GM18868 (cell line): ENCODE data around the gene MTCL3.

Source experiments
- ATAC-seq: cut with Tn5 transposase; IDR thresholded peaks from one replicate; pipeline ENCODE4 v1.9.1; 2021; ENCODE audit warnings: mild to moderate bottlenecking, moderate library complexity; ENCODE audit not compliant: unreplicated experiment

Gene MTCL3

DNA sequence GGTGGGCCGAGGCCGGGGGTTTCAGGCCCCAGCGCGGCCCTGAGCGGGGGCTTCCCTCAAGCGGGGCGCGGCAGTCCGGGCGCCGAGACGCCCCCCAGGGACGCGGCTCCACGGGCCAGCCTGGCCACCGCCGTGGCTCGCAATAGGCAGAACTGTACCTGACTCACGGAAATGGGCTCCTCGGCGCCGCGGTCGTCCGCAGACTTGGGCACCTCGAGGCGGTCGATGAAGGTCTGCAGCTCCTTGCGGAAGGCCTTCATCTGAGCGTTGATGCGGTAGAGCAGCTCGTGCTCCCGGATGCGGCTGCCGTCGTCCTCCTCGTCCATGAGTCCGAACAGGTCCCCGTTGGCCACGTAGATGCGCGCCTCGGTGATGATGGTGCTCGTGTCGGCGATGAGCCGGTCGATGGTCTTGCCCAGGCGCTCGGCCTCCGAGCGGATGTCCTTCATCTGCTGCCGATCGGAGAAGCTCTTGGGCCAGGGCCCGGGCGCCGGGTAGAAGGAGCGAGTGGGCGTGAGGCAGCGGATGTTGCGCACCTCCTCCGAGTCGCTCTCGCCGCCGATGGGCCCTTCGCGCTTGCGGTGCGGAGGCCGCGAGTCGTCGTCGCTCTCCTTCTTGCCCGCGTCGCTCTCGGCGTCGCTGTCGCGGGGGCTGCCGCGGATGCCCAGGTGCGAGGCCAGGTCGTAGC lies 43.9 kb downstream of the MTCL3 start:
- no peak for ATAC-seq

DNA sequence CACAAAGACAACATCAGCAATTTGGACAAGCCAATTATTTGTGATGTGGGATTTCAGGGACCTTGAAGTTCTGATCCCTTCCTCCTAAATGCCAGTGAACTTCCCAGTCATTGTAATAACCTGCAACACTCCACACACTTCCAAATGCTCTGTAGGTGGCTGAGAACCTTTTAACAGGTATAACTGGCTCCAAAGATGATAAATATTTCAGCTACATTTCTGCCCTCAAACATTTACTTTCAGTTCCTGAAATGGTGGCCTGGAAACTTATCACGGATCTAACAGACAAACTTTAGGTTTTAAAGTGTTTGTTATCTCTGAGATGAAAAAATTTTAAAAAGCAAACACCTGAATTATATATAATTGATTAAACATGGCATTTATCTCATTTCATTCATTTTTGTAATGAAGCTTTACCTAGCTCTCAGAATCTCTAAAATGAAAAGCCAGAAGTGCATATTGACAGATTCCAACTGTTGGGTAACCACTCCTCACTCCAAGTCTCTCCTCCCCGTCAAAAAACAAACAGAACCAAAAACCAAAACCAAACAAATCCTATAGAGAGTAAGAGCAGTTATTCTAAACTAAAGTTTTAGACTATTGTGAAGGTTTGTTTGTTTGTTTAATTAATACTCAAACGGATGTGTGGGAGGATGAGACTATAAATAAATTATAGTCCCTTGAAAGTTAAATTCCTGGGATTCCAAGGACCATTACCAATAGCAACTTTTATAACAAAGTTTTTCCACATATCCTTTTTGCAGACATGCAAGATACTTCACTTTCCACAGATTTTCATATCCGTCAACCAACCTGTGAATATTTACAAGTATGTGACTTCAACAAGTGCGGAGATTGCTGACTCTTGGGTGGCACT lies 47.5 kb downstream of the MTCL3 start:
- ATAC-seq, result no peak

DNA sequence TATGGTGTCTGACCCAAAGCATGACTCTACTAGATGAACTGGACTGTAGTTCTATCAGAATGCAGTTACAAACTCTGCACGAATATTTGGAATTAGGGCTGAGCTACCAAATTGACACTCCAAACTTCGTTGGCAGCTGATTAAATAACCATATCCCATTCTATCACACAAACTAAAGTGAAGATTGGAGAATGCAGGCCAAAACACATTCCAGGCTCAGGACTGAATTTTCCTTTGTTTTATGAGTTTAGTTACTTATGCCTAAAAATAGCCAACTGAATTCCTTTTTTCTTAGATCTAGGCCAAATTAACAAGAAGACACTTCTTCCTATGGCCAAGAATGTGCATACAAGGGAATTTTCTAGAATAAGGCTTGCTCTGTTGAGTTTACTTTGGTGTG lies 50.2 kb downstream of the MTCL3 start:
- no peak for ATAC-seq

DNA sequence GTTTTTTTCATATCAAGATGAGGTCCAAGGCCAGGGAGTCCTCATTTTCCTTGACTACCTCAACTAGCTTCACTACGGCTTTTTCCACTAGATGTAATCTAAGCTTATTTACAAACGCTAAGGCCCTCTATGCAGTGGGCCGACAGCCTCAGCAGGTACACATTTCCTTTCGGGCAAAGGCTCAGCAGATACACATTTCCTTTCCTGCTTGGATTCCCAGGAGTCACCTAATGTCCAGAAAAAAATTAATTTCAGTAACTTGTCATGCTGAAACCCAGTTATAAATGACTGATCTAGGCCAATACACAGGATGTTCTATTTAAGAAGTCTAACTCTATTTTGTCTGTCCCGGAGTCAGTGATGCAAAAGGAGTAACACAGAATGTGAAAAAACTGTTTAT lies 52.7 kb downstream of the MTCL3 start:
- no peak for ATAC-seq

DNA sequence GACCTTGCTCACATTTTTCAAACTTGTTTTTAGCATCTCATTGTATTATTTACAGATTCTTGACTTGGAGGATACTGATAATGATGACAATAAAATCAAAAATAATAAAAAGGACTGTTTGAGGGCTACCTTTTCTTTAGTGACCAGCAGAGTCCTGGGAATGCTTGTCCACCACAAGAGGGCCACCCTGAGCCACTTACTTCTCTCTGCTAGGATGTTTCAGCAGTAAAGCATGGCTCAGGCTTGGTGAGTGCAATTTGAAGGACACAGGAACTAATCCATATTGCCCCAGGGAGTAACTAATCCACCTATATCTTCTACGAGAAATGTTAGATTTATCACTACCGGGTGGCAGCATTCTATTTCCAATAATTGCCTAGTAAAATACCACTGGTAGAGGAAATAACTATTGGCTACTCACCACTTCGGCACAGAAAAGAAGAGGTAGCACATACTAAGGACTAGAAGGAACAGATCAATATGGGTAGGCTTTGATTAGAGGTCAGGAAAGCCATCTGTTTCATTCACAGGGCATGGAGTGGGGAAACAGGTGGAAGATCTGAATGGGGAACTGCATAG lies 54.2 kb downstream of the MTCL3 start:
- ATAC-seq, result peak; percentile 85

DNA sequence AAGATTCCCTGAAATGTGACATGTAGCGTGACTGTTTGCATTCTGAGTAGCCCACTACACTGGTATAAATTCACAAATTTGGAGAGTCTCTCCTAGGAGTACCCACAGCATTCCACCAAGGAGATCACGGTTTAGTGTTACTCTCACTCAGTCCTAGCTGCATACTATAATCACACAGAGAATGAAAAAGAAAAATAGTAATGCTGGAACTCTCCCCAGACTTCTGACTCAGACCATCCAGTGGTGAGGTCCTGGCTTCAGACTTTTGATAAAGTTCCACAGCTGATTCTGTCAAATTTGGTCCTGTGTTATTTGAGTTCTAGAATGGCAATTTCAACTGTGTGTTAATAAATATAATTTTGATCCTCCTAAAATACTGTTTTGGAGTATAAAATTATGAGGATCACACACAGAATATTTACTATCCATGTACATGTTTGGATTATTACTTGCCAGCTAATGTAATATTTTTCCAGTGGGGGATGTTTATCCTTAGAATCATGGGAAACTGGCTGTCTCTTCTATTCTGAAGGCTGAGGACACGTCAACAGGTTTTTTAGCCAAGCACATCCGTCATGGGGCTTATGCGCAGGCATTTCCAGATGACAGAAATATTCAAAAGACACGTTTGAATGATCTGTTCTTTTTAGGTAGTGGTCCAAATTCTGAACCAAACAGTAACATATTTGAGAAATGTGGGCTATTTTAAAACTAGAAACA lies 54.8 kb downstream of the MTCL3 start:
- ATAC-seq, result no peak

DNA sequence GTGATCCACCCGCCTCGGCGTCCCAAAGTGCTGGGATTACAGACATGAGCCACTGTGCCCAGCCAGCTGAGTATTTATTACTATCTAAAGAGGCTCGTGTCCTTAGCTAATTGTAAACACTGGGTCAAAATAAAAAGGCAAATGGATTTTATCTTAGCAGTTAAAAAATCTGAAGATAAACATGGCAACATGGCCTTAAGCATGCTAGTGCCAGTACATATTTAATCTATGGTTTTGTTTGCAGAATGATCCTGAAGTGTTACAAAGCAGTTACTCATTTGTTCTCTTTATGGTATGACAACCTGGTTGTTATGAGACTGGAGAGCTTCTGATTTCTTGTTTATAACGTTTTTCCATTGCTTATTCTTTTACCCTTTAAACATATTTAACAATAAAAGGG lies 56.1 kb downstream of the MTCL3 start:
- ATAC-seq, result no peak

DNA sequence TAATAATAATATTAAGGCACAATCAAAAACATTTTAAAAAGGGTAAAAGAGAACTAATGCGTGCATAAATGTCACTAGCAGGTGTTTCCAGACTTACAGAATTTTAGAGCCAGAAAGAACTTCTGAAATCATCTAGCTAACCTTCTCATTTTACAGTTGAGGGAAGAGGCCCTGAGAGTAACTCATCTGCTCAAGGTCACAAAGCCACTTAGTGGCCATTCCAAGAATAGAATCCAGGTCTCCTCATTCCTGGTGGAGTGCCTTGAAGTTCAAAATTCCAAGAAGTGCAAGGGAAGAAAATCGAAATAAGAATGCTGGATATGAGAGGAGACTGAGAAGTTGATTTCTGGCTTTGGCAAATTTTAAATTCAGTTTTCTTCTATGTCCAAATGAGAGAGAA lies 56.8 kb downstream of the MTCL3 start:
- no peak for ATAC-seq

DNA sequence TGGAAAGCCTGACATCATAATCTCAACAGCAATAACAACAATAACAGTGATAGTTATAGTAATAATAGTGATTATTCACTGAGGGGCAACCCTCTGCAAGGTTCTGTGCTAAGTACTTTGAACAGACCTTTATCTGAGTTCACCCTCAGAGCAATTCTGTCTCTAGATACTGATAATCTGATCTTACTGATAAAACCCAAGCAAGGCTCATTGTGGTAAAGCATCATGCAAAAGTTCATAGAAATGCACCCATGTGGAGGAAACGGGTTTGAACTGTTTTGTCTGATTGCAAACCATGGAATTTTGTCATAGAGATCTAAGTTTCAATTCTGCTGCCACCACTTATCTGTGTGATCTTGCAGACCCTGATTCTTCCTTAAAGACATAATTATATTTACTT lies 58.7 kb downstream of the MTCL3 start:
- ATAC-seq, result no peak

DNA sequence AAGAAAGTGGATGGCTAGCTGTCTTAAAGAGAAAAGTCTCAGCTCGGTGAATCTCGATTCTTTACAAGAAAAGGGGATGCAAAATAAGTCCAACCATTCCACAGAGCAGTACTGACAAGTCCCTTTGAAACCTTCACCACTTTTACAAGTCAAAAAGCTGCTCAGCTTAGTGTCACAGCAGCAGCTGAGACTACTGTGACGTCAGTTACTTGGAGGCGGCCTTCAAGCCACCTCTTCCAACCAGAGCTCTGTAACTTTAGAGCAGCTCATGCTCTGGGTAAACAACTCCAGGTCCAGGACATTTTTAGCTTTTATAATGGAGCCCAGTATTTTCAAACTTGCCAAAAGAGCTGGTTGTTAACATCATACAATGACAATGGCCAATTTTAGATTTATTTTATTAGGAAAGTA lies 59.9 kb downstream of the MTCL3 start, which contains the start of gene KIAA0408:
Gene KIAA0408 (minus strand): TSS at position 159 of the 411 bp plus-strand sequence. CDS start 5,408 bp downstream, outside the sequence.
- no peak for ATAC-seq

DNA sequence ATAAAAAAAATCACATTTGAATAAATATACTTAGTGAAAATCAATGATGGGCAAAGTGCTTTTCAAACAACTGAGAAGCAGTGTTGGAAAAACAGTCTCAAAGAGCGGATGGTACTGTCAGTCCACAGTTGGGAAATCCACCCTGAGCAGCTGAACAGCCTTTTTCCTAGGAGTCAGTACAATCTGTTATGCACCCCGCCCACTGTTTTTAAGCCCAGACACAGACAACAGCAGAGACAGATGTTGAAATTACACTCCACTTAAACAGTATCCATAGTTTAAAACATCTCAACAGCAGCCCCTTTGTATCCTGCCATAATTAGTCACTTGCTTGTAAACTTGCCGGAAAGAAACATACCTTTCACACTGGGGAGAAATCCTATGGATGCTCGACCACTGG lies 60.3 kb downstream of the MTCL3 start:
- no peak for ATAC-seq

DNA sequence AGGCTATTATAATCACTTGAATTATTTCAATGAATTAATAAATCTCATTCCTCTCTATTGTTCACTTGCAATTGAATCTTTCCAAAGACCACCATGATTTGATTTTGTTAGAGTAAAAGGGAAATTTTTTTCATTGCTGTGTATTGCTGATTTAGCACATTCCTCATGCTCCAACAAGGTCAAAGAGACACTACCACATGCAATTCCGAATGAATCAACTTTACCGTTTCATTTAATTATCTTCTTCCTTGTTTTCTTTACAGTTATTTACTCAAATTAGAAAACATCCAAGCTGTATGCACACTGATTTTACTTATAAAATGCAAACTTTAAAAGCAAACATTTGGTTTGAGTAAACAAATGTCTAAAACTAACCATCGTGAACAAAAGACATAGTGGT lies 60.9 kb downstream of the MTCL3 start:
- no peak for ATAC-seq

DNA sequence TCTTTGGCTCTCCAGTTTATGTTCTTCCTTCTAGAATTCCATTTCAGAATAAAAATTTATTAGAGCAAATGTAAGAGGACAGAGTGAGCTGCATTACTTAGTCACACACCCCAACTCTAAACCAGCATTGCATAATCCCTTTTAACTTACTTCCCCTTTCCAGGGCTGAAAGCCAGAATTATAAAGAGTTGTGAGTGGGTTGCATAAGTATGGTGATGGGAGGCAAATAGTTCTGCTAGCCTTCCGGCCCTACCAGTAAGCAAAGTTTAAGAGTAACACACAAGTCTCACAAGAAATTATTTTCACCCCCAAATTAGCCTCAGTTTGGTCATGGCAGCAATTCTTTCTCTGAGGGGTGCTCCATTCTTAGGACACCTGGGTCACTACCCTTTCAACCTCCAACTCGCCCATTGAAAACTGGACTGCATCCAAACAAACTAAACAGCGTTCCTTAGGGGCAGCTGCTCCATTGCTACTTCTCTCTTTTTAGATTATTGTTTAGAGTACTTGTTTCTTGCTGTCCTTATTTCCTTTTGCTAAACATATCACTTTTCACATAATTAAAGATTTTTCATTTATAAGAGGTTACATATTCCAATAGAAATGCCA lies 61.6 kb downstream of the MTCL3 start:
- no peak for ATAC-seq

DNA sequence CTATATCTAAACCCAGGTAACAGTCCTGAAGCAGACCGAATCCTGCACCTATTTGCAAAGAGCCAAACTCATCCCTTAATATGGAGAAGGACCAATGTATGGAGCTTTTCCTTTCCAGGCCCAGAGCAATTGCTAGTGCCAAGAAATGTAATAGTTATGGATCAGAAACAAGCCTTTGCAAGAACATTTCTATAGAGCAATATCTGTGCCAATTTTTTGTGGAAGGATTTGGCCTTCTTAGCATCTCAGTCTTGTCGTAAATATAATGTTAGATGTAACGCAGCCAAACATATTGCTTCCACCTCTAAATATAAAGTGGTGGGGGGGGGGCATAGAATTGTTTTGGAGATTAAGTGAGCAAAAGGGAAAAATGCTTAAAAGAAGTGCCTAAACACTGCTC lies 62.7 kb downstream of the MTCL3 start:
- ATAC-seq, result no peak

DNA sequence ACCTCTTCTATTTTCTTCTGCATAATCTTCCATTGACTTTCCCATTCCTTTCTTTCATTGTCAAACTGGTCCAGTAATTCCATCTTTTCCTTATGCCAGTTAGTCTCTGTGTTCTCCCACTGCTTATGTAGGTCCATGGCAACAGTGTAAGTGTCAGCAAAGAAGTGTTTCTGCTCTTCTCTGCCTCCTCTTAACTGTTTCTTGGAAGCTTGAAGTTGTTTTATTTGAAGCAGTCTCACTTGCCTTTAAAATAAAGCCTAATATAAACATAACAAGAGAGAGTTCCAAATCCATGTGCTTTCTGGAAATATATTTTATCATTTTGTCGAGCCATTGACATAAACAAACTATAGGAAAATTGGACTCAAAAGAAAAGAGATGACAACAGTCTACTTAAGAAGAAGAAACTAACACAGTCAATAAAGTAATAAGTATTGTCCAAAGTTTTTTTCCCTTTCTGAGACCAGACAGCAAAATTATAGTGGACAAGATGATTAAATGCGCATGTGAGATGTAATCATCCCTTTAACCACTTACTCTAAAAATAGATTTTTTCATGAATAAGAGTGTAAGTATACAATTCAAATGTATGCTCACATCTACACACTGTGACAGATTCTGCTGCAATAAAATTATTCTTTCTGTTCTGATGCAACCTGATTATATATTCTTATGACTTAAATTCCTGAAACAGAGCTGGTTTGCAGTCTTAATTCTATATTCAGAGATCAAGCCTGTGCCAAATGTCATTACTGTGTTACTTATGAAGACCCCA lies 65.1 kb downstream of the MTCL3 start:
- no peak for ATAC-seq

DNA sequence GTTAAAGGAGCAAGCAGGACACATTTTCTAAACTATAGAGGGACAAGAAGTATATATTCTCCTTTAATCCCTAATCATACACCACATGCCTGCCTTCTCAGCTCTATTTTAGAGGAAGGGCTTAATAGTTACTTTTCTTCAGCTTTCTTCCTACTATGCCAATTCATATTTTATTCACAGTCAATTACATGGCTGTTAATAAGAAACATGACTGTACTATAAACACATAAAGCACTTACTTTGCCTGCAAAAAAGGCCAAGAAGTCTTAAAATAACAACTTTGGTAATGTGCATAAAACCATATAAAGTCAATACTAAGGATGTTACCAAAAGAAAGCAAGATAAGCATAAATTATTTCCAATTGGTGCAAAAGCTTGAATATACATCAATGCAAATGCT lies 66.3 kb downstream of the MTCL3 start:
- ATAC-seq, result no peak

DNA sequence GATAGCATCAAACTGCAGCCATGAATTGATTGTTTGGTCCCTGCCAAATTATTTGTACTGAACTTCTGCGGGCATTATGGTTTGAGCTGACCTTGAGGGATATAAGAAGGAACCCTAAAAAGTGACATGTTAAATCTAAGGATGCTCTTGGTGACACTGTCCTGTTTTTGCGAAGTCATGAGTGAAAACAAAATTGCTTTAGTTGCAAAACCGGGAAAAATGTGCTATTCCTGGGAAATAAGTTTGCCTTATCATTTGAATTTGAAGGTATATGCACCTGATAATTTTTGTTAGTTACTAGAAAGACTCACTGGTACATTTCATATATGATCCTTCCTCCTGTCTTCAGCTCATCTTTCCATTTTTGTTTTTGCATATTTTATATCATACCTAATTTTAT lies 67.7 kb downstream of the MTCL3 start:
- no peak for ATAC-seq

DNA sequence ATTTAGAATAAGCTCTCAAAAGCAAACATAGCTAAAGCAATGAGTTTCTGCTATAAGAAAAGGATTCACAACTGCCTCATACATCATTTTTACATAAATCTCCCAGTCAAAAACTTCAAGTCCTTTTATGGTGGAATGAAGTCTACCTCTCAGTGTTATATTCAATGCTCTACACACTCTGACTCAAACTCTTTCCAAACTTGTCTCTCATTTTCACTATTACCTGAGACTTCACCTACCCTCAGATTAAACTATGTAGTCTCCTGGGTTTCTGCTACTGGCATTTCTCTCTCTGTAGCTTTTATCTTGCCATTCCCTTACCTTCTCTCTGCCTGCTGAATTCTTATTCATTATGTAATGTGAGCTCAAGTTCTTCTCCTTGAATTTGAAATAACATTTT lies 71.4 kb downstream of the MTCL3 start:
- ATAC-seq, result no peak

DNA sequence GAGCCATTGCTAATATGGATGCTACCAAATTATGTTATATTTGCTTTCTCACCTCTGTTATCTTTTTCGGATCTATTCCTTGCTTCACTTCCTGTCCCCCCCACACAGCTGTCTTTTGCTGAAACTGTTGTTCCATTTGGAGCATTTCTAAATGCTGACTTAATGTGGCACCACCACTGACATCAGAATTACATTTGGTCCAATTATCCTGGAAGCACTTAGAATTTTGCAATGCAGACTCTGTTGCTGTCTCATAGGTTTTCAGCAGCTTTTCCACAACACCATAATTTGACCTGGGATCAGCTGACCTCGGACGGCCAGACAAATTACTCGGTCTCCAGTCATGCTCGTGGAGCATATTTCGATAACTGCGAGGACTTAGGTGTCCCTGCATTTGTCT lies 72.8 kb downstream of the MTCL3 start:
- no peak for ATAC-seq

DNA sequence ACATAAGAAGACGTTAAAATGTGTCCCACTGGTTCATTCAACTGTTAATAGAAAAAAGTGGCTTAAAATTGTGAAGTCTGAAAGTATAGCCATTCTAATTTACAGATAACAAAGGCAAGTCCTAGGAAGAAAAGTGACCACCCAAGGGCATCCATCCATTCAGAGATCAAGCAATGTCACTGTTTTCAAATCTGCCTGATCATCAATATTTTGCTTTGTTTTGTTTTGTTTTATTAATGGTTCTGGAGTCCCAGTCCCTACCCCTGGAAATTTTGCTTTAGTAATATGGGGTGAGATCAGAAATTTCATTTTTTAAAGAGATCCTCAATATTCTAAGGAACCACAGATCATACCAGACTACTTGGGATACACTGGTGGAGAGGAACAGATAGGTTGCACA lies 77.3 kb downstream of the MTCL3 start:
- ATAC-seq, result no peak
